NCI-H226 (cell line): Measurements from ENCODE around the gene MRPS14.

Experiments used
- DNase-seq: peaks from one replicate; pipeline ENCODE4 v3.0.0-alpha.2; 2015

The MRPS14 gene

GRCh38 chr1:174976436-174977108 is 46.7 kb downstream of the MRPS14 start:
- DNase-seq, result peak; percentile 68

- no peak for DNase-seq
Measured at GRCh38 chr1:174975764-174976163, 47.5 kb downstream of the MRPS14 start.

- no peak for DNase-seq
Measured at GRCh38 chr1:174974711-174975119, 48.5 kb downstream of the MRPS14 start.

GRCh38 chr1:174971902-174972301 is 51.3 kb downstream of the MRPS14 start:
- no peak for DNase-seq

- DNase-seq, result no peak
Measured at GRCh38 chr1:174971466-174971865, 51.8 kb downstream of the MRPS14 start.

- no peak for DNase-seq
Measured at GRCh38 chr1:174969977-174970376, 53.2 kb downstream of the MRPS14 start.

- peak; percentile 64 for DNase-seq
Measured at GRCh38 chr1:174968750-174969244, 54.4 kb downstream of the MRPS14 start.

- DNase-seq, result no peak
Measured at GRCh38 chr1:174967845-174968705, 55.1 kb downstream of the MRPS14 start.

- no peak for DNase-seq
Measured at GRCh38 chr1:174966008-174966572, 57.1 kb downstream of the MRPS14 start.

- no peak for DNase-seq
Measured at GRCh38 chr1:174965362-174966007, 57.7 kb downstream of the MRPS14 start.

GRCh38 chr1:174964972-174965361 is 58.3 kb downstream of the MRPS14 start:
- no peak for DNase-seq

GRCh38 chr1:174964261-174964971 is 58.8 kb downstream of the MRPS14 start:
- DNase-seq, result peak; percentile 27

GRCh38 chr1:174963529-174964125 is 59.6 kb downstream of the MRPS14 start:
- DNase-seq, result no peak
